C4-2B (cell line): Measurements from ENCODE around the gene DHDDS.

Experiments
- H3K27ac ChIP-seq: fragments of 450-650 bp; 2 replicates; pipeline ENCODE4 v1.5.1; 2017
- CTCF ChIP-seq: fragments of 450-650 bp; conservative IDR thresholded peaks from 2 replicates; pipeline ENCODE4 v1.5.1; 2017; ENCODE audit warnings: mild to moderate bottlenecking
- ZFX ChIP-seq: fragments of 450-650 bp; IDR thresholded peaks from 2 replicates; pipeline ENCODE4 v1.6.1; 2017

The DHDDS gene

GRCh38 chr1:26470878-26471497, 38.9 kb downstream of the DHDDS start:
- peak overlapping the region; percentile 100 for H3K27ac ChIP-seq
- TF ChIP-seq ZFX (no peak), CTCF (no peak)

- peak overlapping the region; percentile 100 for H3K27ac ChIP-seq
- TF ChIP-seq ZFX: no peak
- no peak for TF ChIP-seq CTCF
Measured at GRCh38 chr1:26471498-26472319, 39.6 kb downstream of the DHDDS start.

- peak; percentile 36; the same call in 1 of the 2 replicates for TF ChIP-seq ZFX
- TF ChIP-seq CTCF: no peak
- peak within 1 kb of the TSS; percentile 100 for H3K27ac ChIP-seq
Measured at GRCh38 chr1:26472320-26472900, 40.3 kb downstream of the DHDDS start, which contains the start of gene HMGN2. TSS of gene HMGN2 (plus strand) at chr1:26472440. CDS start at chr1:26472613, 173 bp downstream.

GRCh38 chr1:26472901-26473845, 41.1 kb downstream of the DHDDS start:
- TF ChIP-seq ZFX: no peak
- TF ChIP-seq CTCF: no peak
- H3K27ac ChIP-seq: peak overlapping the region; percentile 100

- TF ChIP-seq ZFX (no peak), CTCF (no peak)
- no peak overlapping the region for H3K27ac ChIP-seq
Measured at GRCh38 chr1:26474818-26475217, 42.7 kb downstream of the DHDDS start.

- H3K27ac ChIP-seq: no peak overlapping the region
- no peak for TF ChIP-seq ZFX
- no peak for TF ChIP-seq CTCF
Measured at GRCh38 chr1:26475989-26476388, 43.9 kb downstream of the DHDDS start.
